Liver (tissue), 3 donors: Measurements from ENCODE around the gene FLII.

ENCODE experiments used
- GABPA ChIP-seq, 2 donors: IDR thresholded peaks in 1 of 2; conservative IDR thresholded peaks in 1 of 2; 2 replicates each; pipeline ENCODE4 v1.6.1; 2016; ENCODE audit warnings: antibody characterized with exemption in 2 of 2, mild to moderate bottlenecking in 1 of 2, moderate library complexity in 1 of 2
- HNF4A ChIP-seq, 2 donors: conservative IDR thresholded peaks; 2 replicates each; pipeline ENCODE4 v1.6.1; 2016; ENCODE audit warnings: antibody characterized with exemption in 2 of 2, mild to moderate bottlenecking in 2 of 2
- RAD21 ChIP-seq, 2 donors: IDR thresholded peaks; 2 replicates each; pipeline ENCODE4 v1.6.1; 2016; ENCODE audit warnings: antibody characterized with exemption in 2 of 2, mild to moderate bottlenecking in 2 of 2
- SP1 ChIP-seq: IDR thresholded peaks from 2 replicates; pipeline ENCODE4 v1.6.1; 2018; ENCODE audit warnings: antibody characterized with exemption, mild to moderate bottlenecking
- YY1 ChIP-seq: IDR thresholded peaks from 2 replicates; pipeline ENCODE4 v1.6.1; 2016; ENCODE audit warnings: antibody characterized with exemption, mild to moderate bottlenecking
- TF ChIP-seq, protein P1 (sequence below): fragments of 150-350 bp; IDR thresholded peaks from 2 replicates; pipeline ENCODE4 v1.5.1; 2017; ENCODE audit warnings: improper control_type of control experiment, low read depth, low read length; ENCODE audit not compliant: missing input control
- TF ChIP-seq, protein P2 (sequence below): IDR thresholded peaks from 2 replicates; pipeline ENCODE4 v1.6.1; 2016; ENCODE audit warnings: antibody characterized with exemption
- TF ChIP-seq, protein P3 (sequence below): IDR thresholded peaks from 2 replicates; pipeline ENCODE4 v1.6.1; 2016; ENCODE audit warnings: antibody characterized with exemption
- TF ChIP-seq, protein P4 (sequence below): IDR thresholded peaks from 2 replicates; pipeline ENCODE4 v1.6.1; 2016; ENCODE audit warnings: antibody characterized with exemption, mild to moderate bottlenecking
- TF ChIP-seq, protein P5 (sequence below): IDR thresholded peaks from 2 replicates; pipeline ENCODE4 v1.6.1; 2016; ENCODE audit warnings: antibody characterized with exemption
- donor health status: healthy.
- donor health status: healthy.

DNA sequence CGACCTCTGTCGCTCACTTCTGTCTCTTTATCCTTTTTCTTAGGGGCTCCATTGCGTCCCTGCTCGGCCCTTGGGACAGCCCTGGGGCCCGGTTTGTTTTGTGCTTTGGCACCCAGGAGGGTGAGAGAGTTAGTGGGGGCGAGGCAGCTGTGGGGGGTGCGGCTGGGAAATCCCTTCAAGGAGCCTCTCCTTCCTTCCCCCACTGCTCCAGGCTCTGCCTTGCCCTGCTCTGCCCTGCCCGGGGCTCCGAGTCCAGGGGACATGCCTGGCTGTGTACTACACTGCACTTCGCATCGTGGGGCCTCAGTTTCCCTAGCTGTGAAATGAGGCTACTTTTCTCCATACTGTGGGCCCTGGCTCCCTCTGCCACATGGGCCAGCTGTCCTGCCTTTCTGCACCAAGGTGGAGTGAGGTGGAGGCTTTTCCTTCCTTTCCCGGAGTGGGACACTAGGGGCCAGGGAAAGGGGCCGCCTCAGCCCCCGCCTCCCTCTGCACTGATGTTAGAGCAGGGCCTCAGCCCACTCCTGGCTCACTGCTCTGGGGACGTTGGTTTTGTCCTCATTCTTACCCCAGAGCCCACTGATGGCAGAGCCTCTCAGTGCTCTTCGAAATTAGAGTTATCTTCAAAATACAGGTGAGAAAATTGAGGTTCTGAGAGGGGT is 32.1 kb downstream of the FLII start:
- no peak for TF ChIP-seq GABPA (IDR thresholded peaks at IDR 0.05 in 1 of 2, conservative IDR thresholded peaks at IDR 0.05 in 1 of 2)
- TF ChIP-seq, protein P1, sequence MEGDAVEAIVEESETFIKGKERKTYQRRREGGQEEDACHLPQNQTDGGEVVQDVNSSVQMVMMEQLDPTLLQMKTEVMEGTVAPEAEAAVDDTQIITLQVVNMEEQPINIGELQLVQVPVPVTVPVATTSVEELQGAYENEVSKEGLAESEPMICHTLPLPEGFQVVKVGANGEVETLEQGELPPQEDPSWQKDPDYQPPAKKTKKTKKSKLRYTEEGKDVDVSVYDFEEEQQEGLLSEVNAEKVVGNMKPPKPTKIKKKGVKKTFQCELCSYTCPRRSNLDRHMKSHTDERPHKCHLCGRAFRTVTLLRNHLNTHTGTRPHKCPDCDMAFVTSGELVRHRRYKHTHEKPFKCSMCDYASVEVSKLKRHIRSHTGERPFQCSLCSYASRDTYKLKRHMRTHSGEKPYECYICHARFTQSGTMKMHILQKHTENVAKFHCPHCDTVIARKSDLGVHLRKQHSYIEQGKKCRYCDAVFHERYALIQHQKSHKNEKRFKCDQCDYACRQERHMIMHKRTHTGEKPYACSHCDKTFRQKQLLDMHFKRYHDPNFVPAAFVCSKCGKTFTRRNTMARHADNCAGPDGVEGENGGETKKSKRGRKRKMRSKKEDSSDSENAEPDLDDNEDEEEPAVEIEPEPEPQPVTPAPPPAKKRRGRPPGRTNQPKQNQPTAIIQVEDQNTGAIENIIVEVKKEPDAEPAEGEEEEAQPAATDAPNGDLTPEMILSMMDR, result no peak
- no peak for TF ChIP-seq HNF4A (conservative IDR thresholded peaks at IDR 0.05)
- TF ChIP-seq, protein P2, sequence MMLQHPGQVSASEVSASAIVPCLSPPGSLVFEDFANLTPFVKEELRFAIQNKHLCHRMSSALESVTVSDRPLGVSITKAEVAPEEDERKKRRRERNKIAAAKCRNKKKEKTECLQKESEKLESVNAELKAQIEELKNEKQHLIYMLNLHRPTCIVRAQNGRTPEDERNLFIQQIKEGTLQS, result no peak
- TF ChIP-seq, protein P3, sequence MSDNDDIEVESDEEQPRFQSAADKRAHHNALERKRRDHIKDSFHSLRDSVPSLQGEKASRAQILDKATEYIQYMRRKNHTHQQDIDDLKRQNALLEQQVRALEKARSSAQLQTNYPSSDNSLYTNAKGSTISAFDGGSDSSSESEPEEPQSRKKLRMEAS, result no peak
- TF ChIP-seq, protein P4, sequence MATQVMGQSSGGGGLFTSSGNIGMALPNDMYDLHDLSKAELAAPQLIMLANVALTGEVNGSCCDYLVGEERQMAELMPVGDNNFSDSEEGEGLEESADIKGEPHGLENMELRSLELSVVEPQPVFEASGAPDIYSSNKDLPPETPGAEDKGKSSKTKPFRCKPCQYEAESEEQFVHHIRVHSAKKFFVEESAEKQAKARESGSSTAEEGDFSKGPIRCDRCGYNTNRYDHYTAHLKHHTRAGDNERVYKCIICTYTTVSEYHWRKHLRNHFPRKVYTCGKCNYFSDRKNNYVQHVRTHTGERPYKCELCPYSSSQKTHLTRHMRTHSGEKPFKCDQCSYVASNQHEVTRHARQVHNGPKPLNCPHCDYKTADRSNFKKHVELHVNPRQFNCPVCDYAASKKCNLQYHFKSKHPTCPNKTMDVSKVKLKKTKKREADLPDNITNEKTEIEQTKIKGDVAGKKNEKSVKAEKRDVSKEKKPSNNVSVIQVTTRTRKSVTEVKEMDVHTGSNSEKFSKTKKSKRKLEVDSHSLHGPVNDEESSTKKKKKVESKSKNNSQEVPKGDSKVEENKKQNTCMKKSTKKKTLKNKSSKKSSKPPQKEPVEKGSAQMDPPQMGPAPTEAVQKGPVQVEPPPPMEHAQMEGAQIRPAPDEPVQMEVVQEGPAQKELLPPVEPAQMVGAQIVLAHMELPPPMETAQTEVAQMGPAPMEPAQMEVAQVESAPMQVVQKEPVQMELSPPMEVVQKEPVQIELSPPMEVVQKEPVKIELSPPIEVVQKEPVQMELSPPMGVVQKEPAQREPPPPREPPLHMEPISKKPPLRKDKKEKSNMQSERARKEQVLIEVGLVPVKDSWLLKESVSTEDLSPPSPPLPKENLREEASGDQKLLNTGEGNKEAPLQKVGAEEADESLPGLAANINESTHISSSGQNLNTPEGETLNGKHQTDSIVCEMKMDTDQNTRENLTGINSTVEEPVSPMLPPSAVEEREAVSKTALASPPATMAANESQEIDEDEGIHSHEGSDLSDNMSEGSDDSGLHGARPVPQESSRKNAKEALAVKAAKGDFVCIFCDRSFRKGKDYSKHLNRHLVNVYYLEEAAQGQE, result no peak
- no peak for TF ChIP-seq RAD21 (IDR thresholded peaks at IDR 0.05)
- no peak for TF ChIP-seq SP1
- TF ChIP-seq, protein P5, sequence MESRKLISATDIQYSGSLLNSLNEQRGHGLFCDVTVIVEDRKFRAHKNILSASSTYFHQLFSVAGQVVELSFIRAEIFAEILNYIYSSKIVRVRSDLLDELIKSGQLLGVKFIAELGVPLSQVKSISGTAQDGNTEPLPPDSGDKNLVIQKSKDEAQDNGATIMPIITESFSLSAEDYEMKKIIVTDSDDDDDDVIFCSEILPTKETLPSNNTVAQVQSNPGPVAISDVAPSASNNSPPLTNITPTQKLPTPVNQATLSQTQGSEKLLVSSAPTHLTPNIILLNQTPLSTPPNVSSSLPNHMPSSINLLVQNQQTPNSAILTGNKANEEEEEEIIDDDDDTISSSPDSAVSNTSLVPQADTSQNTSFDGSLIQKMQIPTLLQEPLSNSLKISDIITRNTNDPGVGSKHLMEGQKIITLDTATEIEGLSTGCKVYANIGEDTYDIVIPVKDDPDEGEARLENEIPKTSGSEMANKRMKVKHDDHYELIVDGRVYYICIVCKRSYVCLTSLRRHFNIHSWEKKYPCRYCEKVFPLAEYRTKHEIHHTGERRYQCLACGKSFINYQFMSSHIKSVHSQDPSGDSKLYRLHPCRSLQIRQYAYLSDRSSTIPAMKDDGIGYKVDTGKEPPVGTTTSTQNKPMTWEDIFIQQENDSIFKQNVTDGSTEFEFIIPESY, result no peak
- no peak for TF ChIP-seq YY1
